ENCODE results near the gene NLN.
"Not testable (repeated sequence)": the region's sequence is repeated elsewhere in the genome, so short reads cannot be mapped to it uniquely, and the experiment has no call there.

GRCh38 chr5:65844763-65845162 is 122.8 kb downstream of the NLN start:
- TF ChIP-seq CTCF, POLR2AphosphoS5, POLR2A (IDR thresholded peaks at IDR 0.05): not testable (repeated sequence)

All from breast epithelium (tissue), 3 donors.